Stimulated activated CD8-positive, alpha-beta memory T cell treated with anti-CD3 and anti-CD28 coated beads, Interleukin-4, amount 100 ng/mL, for 48 hours (primary cell): Measurements from ENCODE around the gene ZNF804B.

Experiments
- DNase-seq: peaks from one replicate; pipeline ENCODE4 v3.0.0-alpha.2; 2020

The ZNF804B gene

DNA sequence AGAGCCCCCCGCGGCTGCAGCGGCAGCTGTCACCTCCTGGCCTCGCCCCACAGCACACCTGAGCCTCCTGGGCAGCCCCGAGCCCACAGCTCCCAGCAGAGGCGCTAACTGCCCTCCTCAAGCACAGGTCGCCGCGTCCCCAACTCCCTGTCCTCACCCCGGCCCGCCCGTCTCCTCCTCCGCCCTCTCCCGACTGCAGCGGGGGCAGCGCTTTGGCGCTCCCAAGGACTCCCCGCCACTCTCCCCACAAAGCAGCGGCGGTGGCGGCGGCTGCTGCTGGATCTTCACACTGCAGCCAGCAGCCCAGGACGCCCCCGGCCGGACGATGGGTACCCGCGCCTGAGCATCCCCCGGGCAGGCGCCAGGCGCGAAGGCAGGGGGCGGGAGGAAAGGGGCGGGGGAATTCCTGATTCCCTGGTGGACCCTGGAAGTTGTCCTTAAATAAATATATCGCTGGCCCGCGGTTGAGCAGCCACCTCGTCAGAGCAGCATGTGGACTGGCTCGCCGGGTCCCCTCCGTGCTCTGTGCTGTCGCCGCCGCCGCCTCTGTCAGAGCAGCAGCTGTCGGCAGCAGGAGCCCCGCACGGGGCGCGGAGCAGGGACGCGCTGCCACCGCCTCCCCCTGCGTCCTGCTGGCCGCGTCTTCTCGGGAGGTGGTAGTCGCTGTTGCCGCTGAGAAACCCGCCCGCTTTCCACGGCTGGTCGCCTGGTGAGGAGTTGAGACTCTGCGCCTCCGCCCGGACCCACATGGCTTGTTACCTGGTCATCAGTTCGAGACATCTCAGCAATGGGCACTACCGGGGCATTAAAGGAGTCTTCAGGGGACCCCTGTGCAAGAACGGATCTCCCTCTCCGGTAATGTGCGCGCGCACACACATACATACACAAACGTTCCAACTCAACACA is at the start of gene ZNF804B:
Gene ZNF804B (plus strand): TSS at position 471 of the 906 bp plus-strand sequence. CDS start 277 bp downstream, at position 748.
- DNase-seq: peak; percentile 24

DNA sequence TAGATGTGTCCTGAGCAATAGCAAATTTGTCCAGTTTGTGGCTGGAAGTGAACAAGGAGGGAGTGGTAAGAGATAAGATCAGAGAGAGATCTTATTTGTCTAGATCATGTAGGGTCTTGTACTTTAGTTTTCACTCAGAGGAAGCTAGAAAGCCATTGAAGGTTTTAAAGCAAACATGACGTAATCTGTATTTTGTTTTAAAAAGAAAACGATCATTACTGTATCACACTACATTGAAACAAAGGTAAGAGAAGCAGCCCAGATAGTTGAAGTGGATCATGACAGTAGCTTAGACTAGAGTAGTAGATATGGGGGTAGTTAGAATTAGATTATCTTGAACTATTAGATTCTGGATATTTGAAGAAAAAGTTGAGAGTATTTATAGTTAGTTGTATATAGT is 23.6 kb upstream of the ZNF804B start:
- DNase-seq: no peak

DNA sequence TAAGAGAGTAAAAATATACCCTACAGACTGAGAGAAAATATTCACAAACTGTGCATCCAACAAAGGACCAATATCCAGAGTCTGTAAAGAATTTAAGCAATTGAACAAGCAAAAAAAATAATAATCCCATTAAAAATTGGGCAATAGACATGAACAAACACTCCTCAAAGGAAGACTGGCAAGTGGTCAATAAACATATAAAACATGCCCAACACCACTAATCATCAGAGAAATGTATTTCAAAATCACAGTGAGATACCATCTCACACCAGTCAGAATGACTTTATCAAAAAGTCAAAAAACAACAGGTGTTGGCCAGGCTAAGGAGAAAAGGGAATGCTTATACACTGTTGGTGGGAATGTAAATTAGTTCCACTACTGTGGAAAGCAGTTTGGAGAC is 21.9 kb upstream of the ZNF804B start:
- DNase-seq: no peak

DNA sequence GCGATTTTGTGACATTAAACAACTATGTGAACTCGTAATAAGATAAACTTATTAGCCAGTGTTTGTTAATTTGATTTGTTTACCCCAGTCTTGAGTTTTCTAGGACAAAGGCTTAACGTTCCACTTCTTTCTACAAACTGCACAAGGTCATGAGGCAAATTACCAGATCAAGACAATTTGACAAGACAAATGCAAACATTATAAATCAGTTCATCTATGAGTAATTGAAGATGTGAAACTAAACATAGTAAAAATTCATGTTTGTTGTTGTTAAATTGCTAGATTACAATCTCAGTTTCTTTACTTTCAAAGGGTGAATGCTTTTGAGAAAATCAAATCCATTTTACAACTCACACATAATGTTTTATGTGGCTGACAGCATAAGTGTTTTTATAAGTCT is 13.4 kb upstream of the ZNF804B start:
- DNase-seq: no peak

DNA sequence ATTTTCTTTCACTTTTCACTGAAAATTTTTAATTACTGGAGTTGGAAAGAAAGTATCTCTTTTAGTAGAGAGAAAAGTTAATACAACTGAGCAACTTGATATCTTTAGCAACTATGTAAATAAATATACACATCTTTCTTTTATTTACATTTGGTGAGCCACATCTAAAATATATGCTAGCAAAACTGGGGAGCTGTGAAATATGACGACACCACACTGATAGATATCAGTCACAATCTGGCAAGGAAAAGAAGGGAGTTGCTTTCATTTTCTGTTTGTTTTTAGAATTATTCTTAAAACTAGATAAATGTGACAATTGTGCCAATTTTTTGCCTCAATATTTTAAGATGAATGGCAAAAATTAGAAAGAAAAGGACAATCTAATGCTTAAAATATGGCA is 2.7 kb upstream of the ZNF804B start:
- no peak for DNase-seq

DNA sequence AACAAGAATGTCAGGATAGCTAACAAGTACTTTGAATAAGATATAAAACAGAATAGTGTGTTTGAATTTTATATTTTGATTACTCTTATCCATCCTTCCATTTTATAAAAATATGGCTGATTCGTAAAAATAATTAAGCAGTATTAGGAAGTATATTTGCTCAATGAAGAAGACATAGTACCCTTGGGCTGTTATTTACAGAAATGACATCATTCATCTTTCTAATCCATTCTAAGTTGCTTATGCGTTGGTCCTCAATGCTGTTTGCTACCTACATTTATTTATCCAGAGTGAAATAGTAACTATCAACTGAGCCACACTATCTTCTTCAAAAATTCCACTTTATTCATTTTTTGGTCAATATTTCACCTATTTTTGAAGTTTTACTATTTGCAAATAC is 2.1 kb upstream of the ZNF804B start:
- DNase-seq: no peak

DNA sequence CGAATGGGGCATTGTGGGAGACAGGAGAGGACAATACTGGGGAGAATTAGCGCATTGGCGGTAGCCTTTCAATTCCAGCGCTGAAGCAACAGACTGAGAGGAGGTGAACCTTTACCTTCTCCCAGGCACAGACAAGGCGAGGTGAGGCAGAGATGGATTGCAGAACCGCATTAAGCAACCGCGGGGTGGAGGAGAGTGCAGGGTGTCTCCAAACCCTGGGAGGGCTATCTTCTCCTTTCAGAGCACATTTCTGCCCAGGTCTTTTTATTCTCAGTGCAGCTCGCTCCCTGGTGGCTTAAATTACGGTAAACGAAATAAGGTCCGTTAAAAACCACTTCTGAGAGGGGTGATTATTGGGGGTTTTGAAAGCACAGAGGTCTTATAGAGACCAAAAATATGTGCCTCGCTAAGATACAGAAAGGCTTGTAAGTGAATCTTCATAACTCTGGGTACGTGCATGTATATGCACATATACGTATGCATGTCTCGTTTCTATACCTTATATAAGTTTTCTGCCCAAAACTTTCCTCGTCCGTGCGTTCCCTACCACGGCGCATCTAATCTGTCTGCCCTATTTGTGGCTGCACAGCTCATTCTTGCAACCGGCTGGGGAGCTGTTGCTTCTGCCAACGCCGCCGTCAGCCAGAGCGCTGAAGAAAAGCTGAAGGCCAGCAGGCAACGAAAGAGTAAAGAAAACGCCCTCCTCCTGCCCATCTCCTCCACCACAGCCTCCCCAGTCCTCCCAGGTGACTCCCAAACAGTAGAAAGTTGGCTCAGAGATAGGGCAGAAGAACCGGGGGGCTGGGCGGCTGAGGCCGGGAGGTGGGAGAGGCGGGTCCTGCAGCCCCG is 895 bp upstream of the ZNF804B start:
- no peak for DNase-seq

DNA sequence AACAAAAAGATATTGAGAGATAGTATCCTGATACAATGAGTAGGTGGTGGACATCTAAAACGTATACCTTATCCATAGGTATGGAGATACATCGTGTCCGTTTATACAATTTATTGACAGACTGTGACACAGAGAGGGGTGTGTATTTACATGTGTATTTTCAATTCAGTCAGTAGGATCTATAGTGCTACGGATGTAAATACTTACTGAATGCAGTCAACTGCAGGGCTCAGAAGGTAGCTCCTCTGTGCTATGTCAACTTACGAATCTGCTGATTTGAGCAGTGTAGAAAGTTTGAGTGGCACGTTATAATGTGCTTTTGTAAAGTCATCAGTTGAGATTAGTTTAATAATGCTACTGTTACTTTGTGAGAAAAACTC is 626 bp downstream of the ZNF804B start:
- no peak for DNase-seq

DNA sequence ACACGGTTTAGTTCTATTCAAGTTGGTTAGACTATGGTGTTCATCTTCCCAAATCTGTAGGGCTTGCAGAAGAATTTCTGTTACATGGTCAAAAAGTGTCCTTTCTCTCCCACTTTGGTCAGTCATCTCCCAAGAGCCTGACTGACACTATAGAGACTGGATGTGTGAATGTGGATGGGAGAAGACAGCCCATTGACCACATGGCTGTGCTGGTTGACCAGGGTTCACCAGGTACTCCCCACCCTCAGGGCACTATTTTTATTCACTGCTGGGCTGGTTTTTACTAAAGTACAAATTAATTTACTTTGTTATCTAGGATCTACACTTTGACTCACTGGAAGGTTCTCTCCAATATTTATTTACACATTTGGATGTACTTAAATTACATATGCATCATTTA is 2.3 kb downstream of the ZNF804B start:
- no peak for DNase-seq

DNA sequence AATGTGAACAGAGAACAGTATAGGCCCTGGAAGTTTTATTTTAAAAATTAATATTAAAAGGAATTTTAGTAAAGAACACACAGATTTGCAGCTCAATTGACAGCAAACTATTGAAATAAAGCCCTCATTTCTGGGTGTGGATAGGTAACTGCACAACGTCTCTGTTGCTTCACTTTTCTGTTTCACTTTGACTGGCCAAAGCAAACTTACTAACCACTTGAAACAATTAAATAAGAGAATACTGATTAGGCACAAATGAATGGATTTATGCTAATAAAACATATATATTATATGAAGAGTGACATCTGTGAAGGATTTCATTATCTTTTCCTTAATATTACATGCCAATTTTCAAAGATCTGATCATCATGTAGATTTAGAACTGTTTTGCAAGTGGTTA is 11.9 kb downstream of the ZNF804B start:
- no peak for DNase-seq

DNA sequence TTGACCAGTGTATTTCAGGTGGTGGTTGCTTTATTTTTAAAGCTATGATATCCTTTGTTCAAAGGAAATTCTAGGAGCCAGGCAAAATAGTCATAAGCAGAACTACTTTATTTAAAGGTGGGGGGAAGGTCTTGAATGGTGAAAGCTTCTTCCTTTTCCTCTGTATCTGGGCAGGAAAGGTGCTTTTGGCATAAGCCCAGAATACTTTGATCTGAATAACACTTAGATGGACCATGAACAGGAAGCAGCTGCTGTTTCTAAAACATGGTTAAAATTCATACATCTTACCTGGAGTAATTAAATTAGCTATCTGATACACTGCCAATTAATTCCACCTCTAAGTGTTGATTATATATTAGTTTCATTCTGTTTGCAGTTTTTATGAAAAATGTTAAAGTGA is 13.3 kb downstream of the ZNF804B start:
- no peak for DNase-seq

DNA sequence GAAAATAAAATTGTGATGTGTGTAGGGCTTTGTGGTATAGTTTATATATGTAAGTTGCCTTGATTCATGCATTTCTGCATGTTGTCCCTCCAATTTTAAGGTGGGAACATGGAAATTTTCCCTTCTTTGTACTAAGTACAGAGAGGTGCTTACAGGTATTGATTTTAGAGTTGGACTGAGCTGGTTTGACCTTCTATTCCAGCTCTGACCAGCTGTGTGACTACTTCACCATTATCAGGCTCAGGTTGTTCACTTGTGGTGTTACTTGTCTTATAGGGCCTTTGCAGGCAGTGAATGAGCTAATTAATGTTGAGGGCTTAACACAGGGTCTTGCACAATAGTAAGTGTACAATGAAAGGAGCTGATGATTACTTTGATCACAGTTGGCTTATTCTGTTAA is 16.3 kb downstream of the ZNF804B start:
- no peak for DNase-seq

DNA sequence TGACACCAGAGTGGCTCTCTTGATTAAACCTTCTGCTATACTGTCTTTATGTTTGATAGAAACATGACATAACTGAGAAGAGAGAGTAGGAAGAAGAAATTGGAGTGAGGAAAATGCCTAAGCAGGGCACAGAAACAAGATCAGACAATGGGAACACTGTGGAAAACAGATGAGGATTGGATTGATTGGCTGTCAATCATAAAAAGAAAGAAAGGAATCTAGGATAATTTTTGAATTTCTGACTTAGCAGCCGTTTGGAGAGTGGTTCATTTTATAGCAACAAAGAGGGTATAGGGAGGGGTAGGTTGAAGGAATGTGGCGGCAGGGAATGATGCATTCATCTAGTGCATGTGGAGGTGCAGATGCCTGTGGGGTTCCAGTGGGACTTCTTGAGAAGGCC is 28.3 kb downstream of the ZNF804B start:
- DNase-seq: no peak

DNA sequence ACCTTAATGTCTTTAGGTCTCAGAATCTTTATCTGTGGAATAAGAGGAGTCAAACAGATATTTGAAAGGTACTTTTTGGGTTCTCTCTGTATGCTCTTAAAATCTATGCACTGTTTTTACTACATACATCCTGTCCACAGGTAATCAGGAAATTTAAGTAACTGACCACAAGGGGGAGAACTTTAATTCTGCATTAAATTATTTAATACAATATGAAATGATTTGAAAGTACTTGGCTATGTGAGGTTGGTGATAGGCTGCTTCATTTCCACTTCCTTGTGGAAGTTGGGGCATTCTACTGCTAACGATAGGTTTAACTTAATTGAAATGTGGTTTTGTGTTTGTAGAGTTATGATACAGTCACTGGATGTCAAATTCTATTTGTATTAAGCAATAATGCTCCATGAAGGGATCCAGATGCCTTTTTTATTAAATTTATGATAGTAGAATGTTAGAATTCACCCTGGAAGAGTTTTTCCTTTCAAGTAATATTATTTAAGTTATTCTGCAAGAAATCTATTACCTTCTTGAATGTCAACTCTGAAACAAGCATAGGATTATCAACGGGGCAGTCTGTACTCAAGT is 30.1 kb downstream of the ZNF804B start:
- DNase-seq: no peak

DNA sequence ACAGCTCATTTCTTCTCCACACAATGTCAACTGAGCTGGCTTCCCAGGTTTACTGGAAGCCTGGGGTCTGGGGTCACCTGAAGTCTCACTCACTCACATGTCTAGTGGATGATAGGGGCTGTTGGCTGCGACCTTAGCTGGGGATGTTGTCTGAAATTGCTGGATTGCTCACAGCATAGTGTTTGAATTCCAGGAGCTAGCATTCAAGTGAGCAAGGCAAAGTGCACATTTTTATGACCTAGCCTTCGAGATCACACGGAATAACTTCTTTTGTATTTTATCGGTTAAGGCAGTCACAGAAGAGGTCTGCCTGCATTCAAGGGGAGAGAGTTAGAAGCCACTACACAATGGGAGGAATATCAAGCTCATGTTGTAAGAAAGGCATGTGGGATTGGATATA is 32.4 kb downstream of the ZNF804B start:
- DNase-seq: no peak

DNA sequence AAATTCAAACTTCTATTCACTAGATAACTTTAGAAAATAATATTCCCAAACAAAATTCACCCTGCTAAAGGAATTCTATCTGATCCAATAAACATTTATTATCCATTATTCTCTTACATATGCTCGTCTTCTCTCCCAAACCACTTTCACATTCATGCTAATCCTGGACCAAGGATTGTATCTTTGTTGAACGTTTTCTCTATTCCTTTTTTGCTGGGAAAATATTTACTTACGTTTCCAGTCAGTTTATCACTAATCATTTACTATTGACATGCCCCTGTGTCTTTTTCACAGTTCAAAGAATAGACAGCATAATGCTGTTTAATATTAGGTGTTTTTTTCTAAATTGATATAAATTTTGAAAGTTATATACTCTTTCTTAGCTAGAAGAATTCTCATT is 32.9 kb downstream of the ZNF804B start:
- no peak for DNase-seq

DNA sequence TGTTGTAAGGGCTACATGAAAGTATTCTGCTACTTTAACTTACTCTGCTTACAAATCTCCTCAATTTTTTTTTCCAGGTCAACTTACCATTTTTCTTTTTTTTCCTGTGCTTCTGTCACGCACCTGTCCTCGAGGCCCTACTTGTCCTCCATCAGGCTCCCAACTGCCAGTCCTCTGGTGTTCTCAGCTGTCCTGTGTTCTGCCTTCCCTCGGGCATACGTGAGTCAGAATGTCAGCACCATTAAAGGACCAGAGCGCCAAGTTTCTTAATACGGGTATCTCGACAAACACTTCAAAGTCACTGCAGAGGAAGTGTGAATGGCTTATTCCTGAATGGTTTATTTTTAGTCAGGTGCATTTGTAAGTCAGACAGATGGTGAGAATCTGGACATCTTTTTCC is 36.1 kb downstream of the ZNF804B start, which contains the start of gene TEX47:
Gene TEX47 (minus strand): TSS at position 185 of the 400 bp plus-strand sequence. CDS start 795 bp downstream, outside the sequence.
- DNase-seq: no peak

DNA sequence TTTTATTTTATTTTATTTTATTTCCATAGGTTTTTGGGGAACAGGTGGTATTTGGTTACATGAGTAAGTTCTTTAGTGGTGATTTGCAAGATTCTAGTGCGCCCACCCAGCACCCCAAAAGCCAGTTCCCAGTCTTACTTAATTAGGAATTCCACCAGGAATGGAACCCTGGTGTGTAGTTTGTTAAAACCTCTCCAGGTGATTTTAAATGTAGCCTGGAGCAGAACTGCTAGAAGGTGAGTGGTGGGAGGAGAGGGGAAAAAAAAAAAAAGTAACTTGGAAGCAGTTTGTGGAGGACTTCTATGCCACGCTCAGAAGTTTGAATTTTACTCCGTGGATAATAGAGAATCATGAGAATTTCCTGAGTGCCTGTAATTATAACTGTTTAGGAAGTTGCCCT is 41.5 kb downstream of the ZNF804B start:
- DNase-seq: no peak

DNA sequence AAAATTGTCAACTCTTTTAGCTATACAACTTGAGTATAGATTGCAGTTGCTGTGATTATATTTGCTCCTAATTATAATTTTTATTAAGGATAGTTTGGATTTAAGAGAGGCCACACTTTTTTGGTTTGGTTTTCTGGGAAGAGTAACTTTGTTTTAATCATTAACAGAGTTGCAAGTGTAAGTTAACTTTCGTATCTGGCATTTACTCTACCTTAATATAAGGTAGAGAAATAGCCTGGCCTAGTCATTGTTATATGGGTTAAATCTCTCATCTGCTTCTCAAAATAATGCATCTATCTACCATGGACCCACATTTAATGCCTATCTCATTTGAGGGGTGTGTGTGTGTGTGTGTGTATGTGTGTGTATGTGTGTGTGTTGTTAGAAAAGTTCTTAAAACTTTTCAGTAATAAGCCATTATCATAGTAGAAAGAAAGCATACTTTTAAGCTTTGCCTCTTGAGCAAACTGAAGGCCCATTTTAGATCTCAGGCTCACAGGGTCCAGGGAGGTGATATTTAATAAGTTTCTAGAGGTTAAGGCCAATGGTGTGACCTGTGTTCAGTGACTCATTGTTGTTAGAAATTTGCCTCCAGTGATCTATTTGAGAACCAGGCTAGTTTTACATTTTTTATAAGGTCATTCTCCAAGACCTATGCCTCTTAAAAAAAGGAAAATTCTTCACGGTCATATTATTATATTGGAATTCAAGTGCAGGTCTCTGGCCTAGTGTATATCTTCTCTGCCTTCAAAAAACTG is 47.0 kb downstream of the ZNF804B start:
- no peak for DNase-seq

DNA sequence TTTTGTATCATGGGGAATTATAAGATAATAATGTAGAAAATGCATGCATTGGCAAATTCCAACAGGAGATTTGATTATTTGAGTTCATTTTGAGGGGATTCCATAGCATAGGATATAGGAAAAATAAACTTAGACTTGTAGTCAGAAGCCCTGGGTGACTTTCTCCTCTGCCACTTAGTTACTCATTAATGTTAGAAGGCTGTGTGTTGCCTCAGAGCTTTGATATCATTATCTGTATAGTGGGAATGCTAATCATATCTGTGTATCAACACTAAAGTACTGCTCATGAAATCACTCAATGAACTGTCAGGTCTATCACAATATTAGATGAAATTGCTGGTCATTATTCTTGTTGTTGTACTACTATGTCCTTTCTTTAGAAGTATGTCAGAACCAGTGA is 59.1 kb downstream of the ZNF804B start:
- DNase-seq: no peak

DNA sequence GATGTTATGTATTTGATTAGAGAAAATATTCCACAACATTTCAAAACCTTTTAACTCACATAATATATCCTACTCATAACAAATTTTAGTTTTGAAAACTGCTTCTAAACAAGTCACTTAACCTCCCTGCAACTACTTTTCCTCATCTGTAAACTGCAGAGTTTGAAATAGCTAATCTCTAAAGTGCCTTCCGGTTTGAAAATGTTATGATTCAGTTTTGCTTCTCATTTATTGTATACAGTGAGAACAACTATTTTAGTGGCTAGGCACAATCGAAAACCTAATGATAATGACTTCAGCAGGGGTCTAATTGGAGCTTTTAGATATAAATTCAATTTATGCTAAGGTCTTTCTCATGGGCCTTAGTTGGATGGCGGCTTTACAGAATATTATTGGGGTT is 66.7 kb downstream of the ZNF804B start:
- no peak for DNase-seq

DNA sequence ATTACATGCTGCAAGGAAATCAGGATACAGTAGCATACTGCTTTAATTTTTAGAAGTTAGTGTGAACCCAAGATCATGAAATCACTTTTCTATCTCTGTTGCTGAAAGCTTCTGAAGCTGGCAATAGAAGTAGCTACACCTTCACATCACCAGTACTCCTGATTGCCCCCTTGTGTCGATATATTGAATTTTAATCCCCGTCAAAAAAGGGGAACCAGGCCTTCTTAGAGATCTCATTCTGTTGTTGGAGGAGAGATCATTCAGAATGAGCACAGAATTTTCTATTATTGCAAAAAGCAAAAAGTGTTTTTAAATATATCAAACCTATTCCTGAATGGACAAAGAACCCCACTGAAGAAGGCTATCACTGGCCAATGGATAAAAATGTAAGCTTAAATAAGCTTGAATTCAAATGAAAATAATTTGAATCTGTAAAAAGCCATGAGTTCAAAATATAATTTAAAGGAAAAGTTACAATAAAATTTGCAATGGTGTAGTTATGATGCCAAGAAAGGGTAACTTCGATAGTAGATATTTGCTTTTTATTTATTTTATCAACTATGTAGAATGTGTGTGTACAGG is 75.7 kb downstream of the ZNF804B start:
- DNase-seq: no peak
